ENCODE results near the gene MS4A18.

GRCh38 chr11:60792521-60792920 is 68.0 kb downstream of the MS4A18 start:
- no peak for TF ChIP-seq SPI1 (IDR thresholded peaks at IDR 0.05; ENCODE audit: low read depth, low read length)
- no peak for TF ChIP-seq POLR2AphosphoS5 (IDR thresholded peaks at IDR 0.05; ENCODE audit: low read depth, low read length)
- no peak for TF ChIP-seq POLR2A (IDR thresholded peaks at IDR 0.05; ENCODE audit: low read depth, low read length)
- TF ChIP-seq TAF1 (IDR thresholded peaks at IDR 0.05; ENCODE audit: low read depth, low read length), result no peak

All from GM12891 (cell line).